Measurements from ENCODE around the gene DNAAF2. TPM values are rescaled to one million over a fixed set of nuclear protein-coding genes. Genes with fewer than 3 reads are reported as not detected.
A peak's percentile ranks its signal among the peaks of the same experiment; 100 is the strongest.

Gene DNAAF2
- total and polyA plus RNA-seq, 2 of the 13 experiments (the other 11 are each of a cell fraction or from before 2014, with no cell fraction given): 6.1 to 13.6 TPM

DNA sequence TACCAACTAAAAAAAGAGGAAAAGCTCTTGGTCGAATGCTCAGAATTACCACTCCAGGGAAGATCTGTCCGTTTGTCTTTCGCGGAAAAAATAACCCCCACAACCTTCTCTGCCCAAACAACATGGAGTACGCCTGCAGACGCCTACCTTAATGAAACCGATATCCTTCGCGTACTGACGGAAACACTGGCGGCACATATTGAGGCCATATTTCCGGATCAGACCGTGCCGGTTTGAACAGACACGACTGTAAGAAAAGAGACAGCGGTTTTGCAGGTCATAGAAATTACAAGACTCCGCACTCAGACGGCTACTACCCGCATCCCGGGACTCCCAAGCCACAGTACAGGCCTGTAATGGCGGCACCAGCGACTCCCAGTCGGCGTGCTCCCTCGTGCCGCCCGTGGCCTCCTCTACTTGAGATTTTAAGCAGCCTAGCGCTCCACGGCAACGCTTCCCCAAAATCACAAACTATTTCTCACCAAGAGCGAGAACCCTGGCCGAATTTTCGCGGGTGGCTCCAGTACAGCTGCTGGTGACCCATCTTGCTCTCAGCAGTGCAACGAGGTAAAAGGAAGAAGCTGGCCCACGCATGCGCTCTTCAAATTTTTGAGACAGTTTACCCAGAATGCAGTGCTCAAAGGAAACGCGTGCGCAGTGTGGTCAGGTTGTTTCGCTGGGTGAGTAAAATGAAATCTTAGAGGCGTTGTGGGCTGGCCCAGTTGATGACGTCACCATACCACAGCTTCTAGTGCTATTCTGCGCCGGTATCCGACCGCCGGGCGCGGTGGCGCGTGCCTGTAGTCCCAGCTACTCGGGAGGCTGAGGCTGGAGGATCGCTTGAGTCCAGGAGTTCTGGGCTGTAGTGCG, 49.0 kb downstream of the DNAAF2 start, which contains the start of gene RPS29 (continued):
- 0 out of 2 replicates have a peak, but pooled peaks have one; percentile 43 for TF ChIP-seq ZNF724P (CRISPR knock-in tag; IDR thresholded peaks at IDR 0.05; ENCODE audit: borderline replicate concordance)
- peak; percentile 62 for TF ChIP-seq ZNF205 (CRISPR knock-in tag; IDR thresholded peaks at IDR 0.05)
- peak; percentile 89 for TF ChIP-seq ERF (CRISPR knock-in tag; IDR thresholded peaks at IDR 0.05)
- TF ChIP-seq PRMT3 (CRISPR knock-in tag; IDR thresholded peaks at IDR 0.05; ENCODE audit: borderline replicate concordance, low read depth): no peak
- peak; percentile 53; the same call in 1 of the 2 replicates for TF ChIP-seq EEA1 (CRISPR knock-in tag; IDR thresholded peaks at IDR 0.05; ENCODE audit: borderline replicate concordance)
- peak; percentile 76; the same call in 1 of the 2 replicates for TF ChIP-seq ZNF350 (CRISPR knock-in tag; IDR thresholded peaks at IDR 0.05; ENCODE audit: borderline replicate concordance, low read depth)
- TF ChIP-seq, protein P1, sequence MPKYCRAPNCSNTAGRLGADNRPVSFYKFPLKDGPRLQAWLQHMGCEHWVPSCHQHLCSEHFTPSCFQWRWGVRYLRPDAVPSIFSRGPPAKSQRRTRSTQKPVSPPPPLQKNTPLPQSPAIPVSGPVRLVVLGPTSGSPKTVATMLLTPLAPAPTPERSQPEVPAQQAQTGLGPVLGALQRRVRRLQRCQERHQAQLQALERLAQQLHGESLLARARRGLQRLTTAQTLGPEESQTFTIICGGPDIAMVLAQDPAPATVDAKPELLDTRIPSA (CRISPR knock-in tag; IDR thresholded peaks at IDR 0.05; ENCODE audit: borderline replicate concordance): no peak
- TF ChIP-seq ZC3H4 (CRISPR knock-in tag; IDR thresholded peaks at IDR 0.05; ENCODE audit: borderline replicate concordance): 0 out of 2 replicates have a peak, but pooled peaks have one; percentile 43
- no peak for TF ChIP-seq SRF (IDR thresholded peaks at IDR 0.05; ENCODE audit: low read depth, low read length)
- TF ChIP-seq, protein P2, sequence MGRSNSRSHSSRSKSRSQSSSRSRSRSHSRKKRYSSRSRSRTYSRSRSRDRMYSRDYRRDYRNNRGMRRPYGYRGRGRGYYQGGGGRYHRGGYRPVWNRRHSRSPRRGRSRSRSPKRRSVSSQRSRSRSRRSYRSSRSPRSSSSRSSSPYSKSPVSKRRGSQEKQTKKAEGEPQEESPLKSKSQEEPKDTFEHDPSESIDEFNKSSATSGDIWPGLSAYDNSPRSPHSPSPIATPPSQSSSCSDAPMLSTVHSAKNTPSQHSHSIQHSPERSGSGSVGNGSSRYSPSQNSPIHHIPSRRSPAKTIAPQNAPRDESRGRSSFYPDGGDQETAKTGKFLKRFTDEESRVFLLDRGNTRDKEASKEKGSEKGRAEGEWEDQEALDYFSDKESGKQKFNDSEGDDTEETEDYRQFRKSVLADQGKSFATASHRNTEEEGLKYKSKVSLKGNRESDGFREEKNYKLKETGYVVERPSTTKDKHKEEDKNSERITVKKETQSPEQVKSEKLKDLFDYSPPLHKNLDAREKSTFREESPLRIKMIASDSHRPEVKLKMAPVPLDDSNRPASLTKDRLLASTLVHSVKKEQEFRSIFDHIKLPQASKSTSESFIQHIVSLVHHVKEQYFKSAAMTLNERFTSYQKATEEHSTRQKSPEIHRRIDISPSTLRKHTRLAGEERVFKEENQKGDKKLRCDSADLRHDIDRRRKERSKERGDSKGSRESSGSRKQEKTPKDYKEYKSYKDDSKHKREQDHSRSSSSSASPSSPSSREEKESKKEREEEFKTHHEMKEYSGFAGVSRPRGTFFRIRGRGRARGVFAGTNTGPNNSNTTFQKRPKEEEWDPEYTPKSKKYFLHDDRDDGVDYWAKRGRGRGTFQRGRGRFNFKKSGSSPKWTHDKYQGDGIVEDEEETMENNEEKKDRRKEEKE (IDR thresholded peaks at IDR 0.05): no peak
- peak; percentile 61; the same call in 1 of the 2 replicates for TF ChIP-seq ZNF232 (CRISPR knock-in tag; IDR thresholded peaks at IDR 0.05; ENCODE audit: borderline replicate concordance)
- TF ChIP-seq, protein P3, sequence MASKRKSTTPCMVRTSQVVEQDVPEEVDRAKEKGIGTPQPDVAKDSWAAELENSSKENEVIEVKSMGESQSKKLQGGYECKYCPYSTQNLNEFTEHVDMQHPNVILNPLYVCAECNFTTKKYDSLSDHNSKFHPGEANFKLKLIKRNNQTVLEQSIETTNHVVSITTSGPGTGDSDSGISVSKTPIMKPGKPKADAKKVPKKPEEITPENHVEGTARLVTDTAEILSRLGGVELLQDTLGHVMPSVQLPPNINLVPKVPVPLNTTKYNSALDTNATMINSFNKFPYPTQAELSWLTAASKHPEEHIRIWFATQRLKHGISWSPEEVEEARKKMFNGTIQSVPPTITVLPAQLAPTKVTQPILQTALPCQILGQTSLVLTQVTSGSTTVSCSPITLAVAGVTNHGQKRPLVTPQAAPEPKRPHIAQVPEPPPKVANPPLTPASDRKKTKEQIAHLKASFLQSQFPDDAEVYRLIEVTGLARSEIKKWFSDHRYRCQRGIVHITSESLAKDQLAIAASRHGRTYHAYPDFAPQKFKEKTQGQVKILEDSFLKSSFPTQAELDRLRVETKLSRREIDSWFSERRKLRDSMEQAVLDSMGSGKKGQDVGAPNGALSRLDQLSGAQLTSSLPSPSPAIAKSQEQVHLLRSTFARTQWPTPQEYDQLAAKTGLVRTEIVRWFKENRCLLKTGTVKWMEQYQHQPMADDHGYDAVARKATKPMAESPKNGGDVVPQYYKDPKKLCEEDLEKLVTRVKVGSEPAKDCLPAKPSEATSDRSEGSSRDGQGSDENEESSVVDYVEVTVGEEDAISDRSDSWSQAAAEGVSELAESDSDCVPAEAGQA (IDR thresholded peaks at IDR 0.05; ENCODE audit: low read depth): peak; percentile 49
- TF ChIP-seq, protein P3 (CRISPR knock-in tag; IDR thresholded peaks at IDR 0.05; ENCODE audit: borderline replicate concordance): peak; percentile 71
- peak; percentile 17 for TF ChIP-seq RAD21 (CRISPR knock-in tag; IDR thresholded peaks at IDR 0.05)
- TF ChIP-seq ZFYVE20 (CRISPR knock-in tag; IDR thresholded peaks at IDR 0.05; ENCODE audit: borderline replicate concordance, low read depth): no peak
- no peak for TF ChIP-seq ZBTB3 (CRISPR knock-in tag; IDR thresholded peaks at IDR 0.05; ENCODE audit: borderline replicate concordance, low read depth)
- TF ChIP-seq AGO2 (optimal IDR thresholded peaks at IDR 0.05; ENCODE audit: low read depth, low read length): no peak
- no peak for TF ChIP-seq ZNF256 (CRISPR knock-in tag; conservative IDR thresholded peaks at IDR 0.05)
- no peak for TF ChIP-seq CHCHD3 (CRISPR knock-in tag; IDR thresholded peaks at IDR 0.05)
